ENCODE data around the gene MEIOC.
"Not testable (repeated sequence)": the region's sequence is repeated elsewhere in the genome, so short reads cannot be mapped to it uniquely, and the experiment has no call there.

The MEIOC gene

GRCh38 chr17:44633998-44634397 is 22.3 kb upstream of the MEIOC start:
- no peak overlapping the region for H3K27ac Mint-ChIP-seq
- no peaks in the 10 kb centered on the region for H3K36me3 Mint-ChIP-seq (ENCODE audit: low read depth)
- H3K9me3 Mint-ChIP-seq: no peaks in the 10 kb centered on the region
- DNase-seq: no peak
- H3K4me3 Mint-ChIP-seq: no peak overlapping the region
- peaks cover 15% of the 10 kb centered on the region for H3K27me3 Mint-ChIP-seq
- H3K4me1 Mint-ChIP-seq (ENCODE audit: low read depth): no peaks in the 10 kb centered on the region

DNA sequence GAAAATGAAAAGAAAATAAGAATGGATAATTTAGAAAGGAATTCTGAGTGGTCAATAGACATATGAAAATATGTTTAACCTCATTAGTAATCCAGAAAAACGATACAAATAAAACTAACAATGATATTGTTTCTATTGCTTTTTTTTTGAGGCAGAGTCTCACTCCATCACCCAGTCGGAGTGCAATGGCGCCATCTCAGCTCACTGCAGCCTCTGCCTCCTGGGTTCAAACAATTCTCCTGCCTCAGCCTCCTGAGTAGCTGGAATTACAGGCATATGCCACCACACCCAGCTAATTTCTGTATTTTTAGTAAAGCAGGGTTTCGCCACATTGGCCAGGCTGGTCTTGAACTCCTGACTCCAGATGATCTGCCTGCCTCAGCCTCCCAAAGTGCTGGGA is 21.9 kb upstream of the MEIOC start:
- not testable (repeated sequence) for H3K4me3 Mint-ChIP-seq; H3K27ac Mint-ChIP-seq; DNase-seq; H3K9me3 Mint-ChIP-seq; H3K4me1 Mint-ChIP-seq (ENCODE audit: low read depth); H3K36me3 Mint-ChIP-seq (ENCODE audit: low read depth)
- peaks cover 15% of the 10 kb centered on the region for H3K27me3 Mint-ChIP-seq

DNA sequence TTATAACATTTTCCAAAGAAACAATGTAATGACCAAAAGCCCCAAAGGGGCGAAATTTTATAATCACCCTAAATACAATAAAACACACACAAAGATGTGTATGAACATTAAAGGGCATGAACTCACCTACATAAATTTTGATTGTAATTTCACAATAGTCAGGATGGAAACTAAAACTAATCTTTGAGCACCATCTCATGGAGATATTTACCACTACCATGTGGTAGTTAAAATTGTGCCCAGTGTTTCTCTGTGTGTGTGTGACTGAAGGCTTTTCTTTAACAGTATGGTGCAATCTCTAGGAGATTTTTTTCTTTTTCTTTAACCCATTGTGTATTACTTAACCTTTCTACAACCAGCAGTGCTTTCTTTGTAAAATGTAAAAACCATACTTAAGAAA is 19.7 kb upstream of the MEIOC start:
- Mint-ChIP-seq H3K4me1 (ENCODE audit: low read depth) (no peaks in the 10 kb centered on the region), H3K27me3 (peaks cover 9% of the 10 kb centered on the region)
- DNase-seq: no peak

GRCh38 chr17:44637066-44637465 is 19.2 kb upstream of the MEIOC start:
- Mint-ChIP-seq H3K27me3 (peaks cover 6% of the 10 kb centered on the region), H3K9me3 (no peaks in the 10 kb centered on the region), H3K4me3 (no peak overlapping the region), H3K27ac (no peak overlapping the region), H3K4me1 (ENCODE audit: low read depth) (no peaks in the 10 kb centered on the region), H3K36me3 (ENCODE audit: low read depth) (no peaks in the 10 kb centered on the region)
- DNase-seq: no peak

More for the DNA sequence above, 19.7 kb upstream of the MEIOC start:
- H3K4me3 Mint-ChIP-seq: no peak overlapping the region
- H3K9me3 Mint-ChIP-seq: no peaks in the 10 kb centered on the region
- no peak overlapping the region for H3K27ac Mint-ChIP-seq
- no peaks in the 10 kb centered on the region for H3K36me3 Mint-ChIP-seq (ENCODE audit: low read depth)

DNA sequence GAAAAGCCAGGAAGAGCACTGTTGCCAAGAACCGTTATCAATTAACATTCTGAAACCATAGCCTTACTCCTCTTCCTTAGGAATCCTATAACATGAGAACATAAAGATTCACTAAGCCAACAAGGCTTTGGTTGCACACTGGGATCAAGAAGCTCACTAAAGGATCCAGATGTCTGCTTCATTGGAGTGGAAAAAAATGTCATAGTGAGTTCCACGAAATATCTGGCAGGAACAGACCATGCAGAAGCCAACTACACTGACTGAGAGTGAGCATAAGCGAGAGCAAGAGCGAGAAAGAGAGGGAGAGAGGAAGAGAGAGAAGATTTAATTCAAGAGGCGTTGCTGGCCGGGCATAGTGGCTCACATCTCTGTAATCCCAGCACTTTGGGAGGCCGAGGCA is 13.4 kb upstream of the MEIOC start:
- no peak overlapping the region for H3K4me3 Mint-ChIP-seq
- no peaks in the 10 kb centered on the region for H3K36me3 Mint-ChIP-seq (ENCODE audit: low read depth)
- DNase-seq: no peak
- H3K4me1 Mint-ChIP-seq (ENCODE audit: low read depth): no peaks in the 10 kb centered on the region
- H3K27me3 Mint-ChIP-seq: peaks cover 23% of the 10 kb centered on the region
- no peak overlapping the region for H3K27ac Mint-ChIP-seq
- H3K9me3 Mint-ChIP-seq: no peaks in the 10 kb centered on the region

- DNase-seq: no peak
- H3K36me3 Mint-ChIP-seq (ENCODE audit: low read depth): no peaks in the 10 kb centered on the region
- no peaks in the 10 kb centered on the region for H3K9me3 Mint-ChIP-seq
- no peak overlapping the region for H3K4me3 Mint-ChIP-seq
- no peak overlapping the region for H3K27ac Mint-ChIP-seq
- H3K27me3 Mint-ChIP-seq: peaks cover 43% of the 10 kb centered on the region
- no peaks in the 10 kb centered on the region for H3K4me1 Mint-ChIP-seq (ENCODE audit: low read depth)
Measured at GRCh38 chr17:44645341-44645740, 10.9 kb upstream of the MEIOC start.

DNA sequence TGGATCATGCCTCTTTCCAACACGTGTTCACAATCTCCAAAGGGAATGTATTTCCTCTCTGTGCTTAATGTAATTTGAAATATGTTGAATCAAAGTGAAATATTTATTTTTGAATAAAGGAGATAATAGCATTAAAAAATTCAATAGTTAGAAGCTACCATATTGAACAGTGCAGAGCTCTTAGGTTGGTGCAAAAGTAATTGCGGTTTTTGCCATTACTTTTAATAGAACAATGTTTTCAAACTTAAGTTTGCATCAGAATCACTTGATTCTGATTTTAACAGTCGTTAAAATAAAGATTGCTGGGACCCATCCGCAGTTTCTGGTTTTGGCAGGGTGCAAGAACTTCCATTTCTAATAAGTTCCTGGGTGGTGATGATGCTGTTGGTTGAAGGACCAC is 10.0 kb upstream of the MEIOC start:
- Mint-ChIP-seq H3K4me1 (ENCODE audit: low read depth) (no peaks in the 10 kb centered on the region), H3K4me3 (no peak overlapping the region), H3K9me3 (no peaks in the 10 kb centered on the region), H3K27me3 (peaks cover 47% of the 10 kb centered on the region), H3K36me3 (ENCODE audit: low read depth) (no peaks in the 10 kb centered on the region), H3K27ac (no peak overlapping the region)
- no peak for DNase-seq

GRCh38 chr17:44647736-44648135 is 8.5 kb upstream of the MEIOC start:
- Mint-ChIP-seq H3K4me3 (no peak overlapping the region), H3K4me1 (ENCODE audit: low read depth) (no peaks in the 10 kb centered on the region), H3K36me3 (ENCODE audit: low read depth) (no peaks in the 10 kb centered on the region), H3K27me3 (peaks cover 50% of the 10 kb centered on the region), H3K9me3 (no peaks in the 10 kb centered on the region), H3K27ac (no peak overlapping the region)
- DNase-seq: no peak

DNA sequence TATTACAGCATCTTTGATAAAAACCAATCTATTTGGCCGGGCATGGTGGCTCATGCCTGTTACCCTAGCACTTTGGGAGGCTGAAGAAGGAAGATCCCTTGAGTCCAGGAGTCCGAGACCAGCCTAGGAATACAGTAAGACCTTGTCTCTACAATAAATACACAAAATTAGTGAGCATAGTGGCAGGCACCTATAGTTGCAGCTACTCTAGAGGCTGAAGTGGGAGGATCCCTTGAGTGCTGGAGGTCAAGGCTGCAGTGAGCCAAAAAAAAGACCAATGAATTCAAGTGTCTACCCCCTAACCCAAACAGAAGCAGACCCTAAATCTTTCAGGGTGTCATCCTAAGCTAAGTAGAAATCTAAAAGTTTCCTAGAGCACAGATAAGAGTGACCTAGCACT is 7.3 kb upstream of the MEIOC start:
- Mint-ChIP-seq H3K27ac (no peak overlapping the region), H3K9me3 (no peaks in the 10 kb centered on the region), H3K4me3 (no peak overlapping the region), H3K36me3 (ENCODE audit: low read depth) (no peaks in the 10 kb centered on the region), H3K4me1 (ENCODE audit: low read depth) (no peaks in the 10 kb centered on the region), H3K27me3 (peaks cover 53% of the 10 kb centered on the region)
- DNase-seq: no peak

DNA sequence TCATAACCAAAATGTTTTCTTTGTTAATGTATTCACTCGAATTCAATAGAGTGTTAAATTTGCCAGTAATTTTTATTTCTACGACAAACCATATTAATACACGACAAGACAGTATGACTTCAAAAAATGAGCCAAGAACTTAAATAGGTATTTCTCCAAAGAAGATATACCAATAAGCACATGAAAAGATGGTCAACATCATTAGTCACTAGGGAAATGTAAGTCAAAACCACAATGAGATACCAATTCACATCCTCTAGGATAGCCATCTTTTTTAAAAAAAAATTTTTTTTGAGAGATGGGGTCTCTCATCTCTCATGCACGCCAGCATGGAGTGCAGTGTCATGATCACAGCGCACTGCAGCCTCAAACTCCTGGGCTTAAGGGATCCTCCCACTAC is 5.0 kb upstream of the MEIOC start:
- Mint-ChIP-seq H3K27me3 (peaks cover 61% of the 10 kb centered on the region), H3K27ac (no peak overlapping the region), H3K36me3 (ENCODE audit: low read depth) (no peaks in the 10 kb centered on the region), H3K4me1 (ENCODE audit: low read depth) (peaks cover 5% of the 10 kb centered on the region), H3K9me3 (no peaks in the 10 kb centered on the region), H3K4me3 (no peak overlapping the region)
- no peak for DNase-seq

DNA sequence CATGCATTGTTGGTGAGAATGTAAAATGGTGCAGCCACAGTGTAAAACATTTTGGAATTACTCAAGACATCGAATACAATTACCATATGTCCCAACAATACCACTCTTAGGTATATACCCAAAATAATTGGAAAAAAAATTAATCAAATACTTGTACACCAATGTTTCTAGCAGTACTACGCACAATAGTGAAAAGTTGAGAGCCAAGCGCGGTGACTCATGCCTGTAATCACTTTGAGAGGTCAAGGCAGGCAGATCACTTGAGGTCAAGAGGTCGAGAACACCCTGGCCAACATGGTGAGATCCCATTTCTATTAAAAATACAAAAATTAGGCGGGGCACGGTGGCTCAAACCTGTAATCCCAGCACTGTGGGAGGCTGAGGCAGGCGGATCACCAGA is 3.5 kb upstream of the MEIOC start:
- Mint-ChIP-seq H3K4me3 (no peak overlapping the region), H3K9me3 (no peaks in the 10 kb centered on the region), H3K27ac (no peak overlapping the region), H3K4me1 (ENCODE audit: low read depth) (peaks cover 7% of the 10 kb centered on the region), H3K36me3 (ENCODE audit: low read depth) (no peaks in the 10 kb centered on the region), H3K27me3 (peaks cover 70% of the 10 kb centered on the region)
- DNase-seq: no peak

- peaks cover 65% of the 10 kb centered on the region for H3K27me3 Mint-ChIP-seq
- H3K27ac Mint-ChIP-seq: no peak overlapping the region
- no peaks in the 10 kb centered on the region for H3K36me3 Mint-ChIP-seq (ENCODE audit: low read depth)
- DNase-seq: no peak
- no peak overlapping the region for H3K4me3 Mint-ChIP-seq
- no peaks in the 10 kb centered on the region for H3K9me3 Mint-ChIP-seq
- H3K4me1 Mint-ChIP-seq (ENCODE audit: low read depth): peaks cover 7% of the 10 kb centered on the region
Measured at GRCh38 chr17:44653384-44653783, 2.9 kb upstream of the MEIOC start.

- Mint-ChIP-seq H3K27me3 (peaks cover 60% of the 10 kb centered on the region), H3K4me3 (no peak overlapping the region), H3K4me1 (ENCODE audit: low read depth) (peaks cover 7% of the 10 kb centered on the region), H3K36me3 (ENCODE audit: low read depth) (no peaks in the 10 kb centered on the region), H3K27ac (no peak overlapping the region), H3K9me3 (no peaks in the 10 kb centered on the region)
- DNase-seq: no peak
Measured at GRCh38 chr17:44653954-44654353, 2.3 kb upstream of the MEIOC start.

GRCh38 chr17:44661835-44662234 is 5.6 kb downstream of the MEIOC start:
- Mint-ChIP-seq H3K4me1 (ENCODE audit: low read depth) (peaks cover 2% of the 10 kb centered on the region), H3K27me3 (peaks cover 20% of the 10 kb centered on the region), H3K4me3 (no peak overlapping the region), H3K9me3 (no peaks in the 10 kb centered on the region), H3K27ac (no peak overlapping the region), H3K36me3 (ENCODE audit: low read depth) (no peaks in the 10 kb centered on the region)
- no peak for DNase-seq

GRCh38 chr17:44663095-44663494 is 6.8 kb downstream of the MEIOC start:
- Mint-ChIP-seq H3K9me3 (no peaks in the 10 kb centered on the region), H3K27me3 (peaks cover 15% of the 10 kb centered on the region), H3K4me1 (ENCODE audit: low read depth) (peaks cover 4% of the 10 kb centered on the region), H3K4me3 (no peak overlapping the region), H3K36me3 (ENCODE audit: low read depth) (no peaks in the 10 kb centered on the region), H3K27ac (no peak overlapping the region)
- DNase-seq: no peak

DNA sequence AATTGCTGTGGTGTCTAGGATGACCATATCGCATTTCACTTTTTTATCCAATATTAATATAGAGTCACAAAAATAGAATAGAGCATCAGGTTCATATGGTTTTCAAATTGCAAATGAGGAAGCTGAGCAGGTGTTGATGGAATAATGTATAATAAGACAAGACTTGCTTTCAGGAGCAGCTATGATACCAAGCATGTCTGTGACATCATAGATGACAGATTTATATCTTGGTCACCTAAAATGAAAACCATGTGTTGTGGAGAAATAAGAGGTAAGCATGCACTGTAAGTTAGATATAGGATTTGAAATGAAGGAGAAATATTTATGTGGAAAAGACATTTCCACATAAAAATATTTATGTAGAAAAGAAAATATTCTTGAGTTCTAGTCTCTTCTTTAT is 8.6 kb downstream of the MEIOC start:
- peaks cover 4% of the 10 kb centered on the region for H3K4me1 Mint-ChIP-seq (ENCODE audit: low read depth)
- no peak overlapping the region for H3K27ac Mint-ChIP-seq
- no peak for DNase-seq
- no peak overlapping the region for H3K4me3 Mint-ChIP-seq
- no peaks in the 10 kb centered on the region for H3K36me3 Mint-ChIP-seq (ENCODE audit: low read depth)
- H3K27me3 Mint-ChIP-seq: peaks cover 15% of the 10 kb centered on the region
- H3K9me3 Mint-ChIP-seq: no peaks in the 10 kb centered on the region
